ENCODE measurements around the gene BTN2A1.
A peak's percentile ranks its signal among the peaks of the same experiment; 100 is the strongest.
"Not testable (repeated sequence)": the region's sequence is repeated elsewhere in the genome, so short reads cannot be mapped to it uniquely, and the experiment has no call there.

The BTN2A1 gene

GRCh38 chr6:26493258-26493657 is 35.5 kb downstream of the BTN2A1 start:
- DNase-seq (ENCODE audit: low spot score) = peak; percentile 27

DNA sequence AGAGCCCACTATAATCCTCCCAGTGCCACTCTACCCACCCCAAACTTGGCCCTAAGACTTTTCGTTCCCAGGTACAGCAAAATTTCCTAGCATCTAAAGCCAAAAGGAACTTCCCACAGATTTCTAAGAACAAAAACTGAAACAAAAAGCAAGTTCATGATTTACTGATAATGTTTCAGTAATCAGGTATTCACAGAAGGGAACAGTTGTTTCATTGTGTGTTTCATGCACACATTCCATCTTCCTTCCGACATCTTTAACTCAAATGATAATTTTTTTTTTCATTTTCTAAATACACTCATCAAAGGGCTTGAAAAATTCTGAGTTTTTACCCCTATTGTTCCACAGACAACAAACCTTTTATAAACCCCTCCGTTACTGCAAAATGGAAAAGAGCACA is 36.4 kb downstream of the BTN2A1 start:
- no peak for DNase-seq (ENCODE audit: low spot score)

- DNase-seq (ENCODE audit: low spot score) = no peak
Measured at GRCh38 chr6:26495281-26495680, 37.5 kb downstream of the BTN2A1 start.

DNA sequence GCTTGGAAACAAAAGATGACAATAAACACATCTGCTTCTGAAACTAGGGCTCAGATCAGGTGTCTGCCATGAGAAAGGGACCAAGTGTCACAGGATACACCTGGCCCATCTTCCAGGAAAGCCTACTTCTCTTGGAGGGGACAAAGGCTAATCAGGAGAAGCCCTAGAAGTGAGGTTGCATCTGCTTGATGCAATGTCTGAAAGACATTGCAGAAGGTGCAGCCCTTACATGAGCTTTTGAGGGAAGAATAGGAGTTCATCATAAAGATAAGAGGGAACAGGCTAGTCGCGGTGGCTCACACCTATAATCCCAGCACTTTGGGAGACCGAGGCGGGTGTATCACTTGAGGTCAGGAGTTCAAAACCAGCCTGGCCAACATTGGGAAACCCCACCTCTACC is 39.9 kb downstream of the BTN2A1 start:
- DNase-seq (ENCODE audit: low spot score) = no peak

- no peak for DNase-seq (ENCODE audit: low spot score)
Measured at GRCh38 chr6:26500102-26500501, 42.3 kb downstream of the BTN2A1 start, which contains the start of gene BTN1A1. Gene BTN1A1 (plus strand): TSS chr6:26500303. CDS start chr6:26501287, 984 bp downstream.

DNA sequence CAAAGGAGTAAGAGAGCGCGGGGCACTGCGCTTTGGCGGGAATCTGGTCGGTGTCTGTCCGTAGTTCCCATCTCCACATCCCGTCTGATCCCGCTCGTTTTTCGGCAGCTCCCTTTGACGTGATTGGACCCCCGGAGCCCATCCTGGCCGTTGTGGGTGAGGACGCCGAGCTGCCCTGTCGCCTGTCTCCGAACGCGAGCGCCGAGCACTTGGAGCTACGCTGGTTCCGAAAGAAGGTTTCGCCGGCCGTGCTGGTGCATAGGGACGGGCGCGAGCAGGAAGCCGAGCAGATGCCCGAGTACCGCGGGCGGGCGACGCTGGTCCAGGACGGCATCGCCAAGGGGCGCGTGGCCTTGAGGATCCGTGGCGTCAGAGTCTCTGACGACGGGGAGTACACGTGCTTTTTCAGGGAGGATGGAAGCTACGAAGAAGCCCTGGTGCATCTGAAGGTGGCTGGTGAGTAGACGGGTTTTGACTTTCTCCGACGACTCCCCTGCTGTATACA is 43.8 kb downstream of the BTN2A1 start:
- peak; percentile 62 for DNase-seq (ENCODE audit: low spot score)

GRCh38 chr6:26502165-26502564 is 44.4 kb downstream of the BTN2A1 start:
- DNase-seq (ENCODE audit: low spot score) = no peak

DNA sequence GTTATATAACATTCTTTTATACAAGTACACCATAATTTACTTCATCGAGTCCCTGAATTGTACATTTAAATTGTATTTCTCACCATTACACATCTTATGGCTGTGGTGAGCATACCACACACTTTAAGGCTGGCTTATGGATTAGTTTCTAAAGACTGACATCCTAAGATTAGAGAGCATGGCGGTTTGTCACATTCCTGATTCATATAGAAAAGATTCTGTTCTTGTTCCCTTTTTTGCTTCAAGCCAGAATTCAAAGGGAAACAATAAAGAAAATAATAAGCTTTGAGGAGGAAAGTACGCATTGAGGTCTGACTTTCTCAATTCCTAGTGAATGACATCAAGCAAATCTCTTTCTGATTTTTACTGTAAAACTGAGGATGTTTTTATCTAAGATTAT is 44.9 kb downstream of the BTN2A1 start:
- DNase-seq (ENCODE audit: low spot score) = no peak

DNA sequence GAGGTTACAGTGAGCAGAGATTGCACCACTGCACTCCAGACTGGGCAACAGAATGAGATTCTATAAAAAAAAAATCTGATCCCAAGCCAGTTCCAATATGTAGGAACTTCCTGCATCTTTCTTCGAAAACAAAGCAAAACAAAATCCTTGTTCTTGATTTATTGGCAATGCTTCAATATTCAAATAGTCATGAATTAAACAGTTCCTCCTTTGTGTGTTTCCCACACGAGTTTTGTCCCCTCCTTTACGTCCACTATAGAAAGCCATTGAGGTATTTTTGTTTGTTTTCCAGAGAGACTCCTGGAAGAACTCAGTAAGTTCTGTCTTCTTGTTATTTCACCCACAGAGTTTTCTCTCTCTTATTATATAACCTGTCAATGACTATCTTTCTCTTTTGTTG is 49.9 kb downstream of the BTN2A1 start:
- no peak for DNase-seq (ENCODE audit: low spot score)

DNA sequence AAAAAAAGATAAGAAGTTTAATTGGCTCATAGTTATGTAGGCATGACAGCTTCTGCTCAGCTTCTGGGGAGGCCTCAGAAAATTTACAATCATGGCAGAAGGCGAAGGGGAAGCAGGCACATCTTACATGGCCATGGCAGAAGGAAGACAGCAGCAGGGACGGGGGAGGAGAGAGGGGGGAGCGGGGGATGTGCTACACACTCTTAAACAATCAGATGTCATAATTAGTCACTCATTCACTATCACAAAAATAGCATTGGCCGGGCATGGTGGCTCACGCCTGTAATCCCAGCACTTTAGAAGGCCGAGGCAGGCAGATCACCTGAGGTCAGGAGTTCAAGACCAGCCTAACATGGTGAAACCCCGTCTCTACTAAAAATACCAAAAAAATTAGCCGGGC is 53.3 kb downstream of the BTN2A1 start:
- not testable (repeated sequence) for DNase-seq (ENCODE audit: low spot score)

GRCh38 chr6:26514984-26515383 is 57.2 kb downstream of the BTN2A1 start:
- no peak for DNase-seq (ENCODE audit: low spot score)

DNA sequence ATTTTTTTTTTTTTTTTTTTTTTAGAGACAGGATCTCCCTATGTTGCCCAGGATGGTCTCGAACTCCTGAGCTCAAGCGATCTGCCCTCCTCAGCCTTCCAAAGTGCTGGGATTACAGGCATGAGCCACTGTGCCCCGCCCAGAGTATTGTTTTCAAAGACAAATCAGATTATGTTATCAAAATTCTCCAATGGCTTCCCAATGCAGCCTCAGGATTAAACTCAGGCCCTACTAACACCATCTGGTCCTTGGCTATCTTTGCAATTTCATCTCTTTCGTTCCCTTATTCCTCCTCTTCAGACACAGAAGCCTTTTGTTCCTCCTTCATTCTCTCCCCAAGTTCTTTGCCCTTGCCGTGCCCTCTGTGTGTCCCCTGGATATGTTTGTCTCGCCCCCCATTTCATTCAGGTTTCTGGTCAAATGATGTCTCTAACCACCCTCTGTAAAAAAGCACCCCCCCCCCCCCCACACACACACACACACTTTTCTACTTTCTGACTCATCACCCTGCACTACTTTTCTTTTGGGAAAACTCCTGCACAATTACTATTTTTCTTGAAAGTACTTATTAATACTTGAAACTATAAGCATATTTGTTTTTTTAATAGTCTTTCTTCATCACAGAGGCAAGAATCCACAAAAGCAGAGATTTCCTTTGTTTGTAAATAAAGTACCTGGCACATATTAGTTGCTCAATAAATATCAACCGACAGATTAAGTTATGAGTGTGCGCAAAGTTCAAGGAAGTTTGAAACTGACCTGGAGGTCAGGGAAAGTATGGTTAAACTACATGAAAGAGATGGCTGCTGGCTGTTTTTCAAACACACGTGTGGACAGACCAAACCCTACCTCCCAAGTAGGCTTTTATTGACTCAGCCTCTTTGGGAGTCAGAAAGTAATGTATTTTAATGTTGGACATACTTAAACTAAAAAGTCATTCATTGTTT is 59.0 kb downstream of the BTN2A1 start:
- no peak for DNase-seq (ENCODE audit: low spot score)

Measured in AG20443 (cell line).